Measurements from ENCODE around the gene LRRC26.

The LRRC26 gene

GRCh38 chr9:137169896-137170358 lies at the start of gene LRRC26:
Gene LRRC26, minus strand, starts transcription at chr9:137170051. Its CDS starts 108 bp downstream, at chr9:137169943.
- DNase-seq = no peak

GRCh38 chr9:137218754-137219271 lies 49.0 kb upstream of the LRRC26 start:
- no peak for DNase-seq

- no peak for DNase-seq
Measured at GRCh38 chr9:137218212-137218753, 48.4 kb upstream of the LRRC26 start.

GRCh38 chr9:137217276-137218211 lies 47.7 kb upstream of the LRRC26 start:
- no peak for DNase-seq

- no peak for DNase-seq
Measured at GRCh38 chr9:137216188-137216965, 46.5 kb upstream of the LRRC26 start.

GRCh38 chr9:137215196-137215986 lies 45.5 kb upstream of the LRRC26 start:
- no peak for DNase-seq

GRCh38 chr9:137214620-137215019 lies 44.8 kb upstream of the LRRC26 start:
- no peak for DNase-seq

GRCh38 chr9:137213160-137214060 lies 43.6 kb upstream of the LRRC26 start:
- DNase-seq = no peak

GRCh38 chr9:137212520-137212919 lies 42.7 kb upstream of the LRRC26 start:
- no peak for DNase-seq

GRCh38 chr9:137211532-137211931 lies 41.7 kb upstream of the LRRC26 start:
- DNase-seq = no peak

GRCh38 chr9:137206602-137207001 lies 36.8 kb upstream of the LRRC26 start:
- no peak for DNase-seq

GRCh38 chr9:137205126-137206069 lies 35.5 kb upstream of the LRRC26 start, which contains the start of the genes NDOR1 and TMEM203:
Gene NDOR1, plus strand, starts transcription at chr9:137205700. Its CDS starts 78 bp downstream, at chr9:137205778.
Gene TMEM203, minus strand, starts transcription at chr9:137205648. Its CDS starts 234 bp downstream, at chr9:137205414.
- DNase-seq = peak; percentile 87

GRCh38 chr9:137204731-137205125 lies 34.9 kb upstream of the LRRC26 start:
- DNase-seq = no peak

GRCh38 chr9:137202966-137203365 lies 33.1 kb upstream of the LRRC26 start:
- DNase-seq = no peak

GRCh38 chr9:137201205-137201868 lies 31.5 kb upstream of the LRRC26 start:
- no peak for DNase-seq

GRCh38 chr9:137200311-137201204 lies 30.7 kb upstream of the LRRC26 start, which contains the start of gene TPRN:
Gene TPRN, minus strand, starts transcription at chr9:137200741. Its CDS starts 30 bp downstream, at chr9:137200711.
- DNase-seq = peak; percentile 98

- no peak for DNase-seq
Measured at GRCh38 chr9:137199411-137200121, 29.7 kb upstream of the LRRC26 start.

All from CD4-positive, alpha-beta T cell treated with Interferon gamma for 1 hour (primary cell).